H9 (cell line): Measurements from ENCODE around the gene FUT8. TPM values are rescaled to one million over a fixed set of nuclear protein-coding genes. Genes with fewer than 3 reads are reported as not detected.

Source experiments
- DNase-seq: peaks from one replicate; pipeline ENCODE4 v3.0.0-alpha.2; 2017
- H2AFZ ChIP-seq: one replicate; pipeline ENCODE4 v1.6.1; 2013; ENCODE audit warnings: mild to moderate bottlenecking, low read length, control low read depth, moderate library complexity
- H2AK5ac ChIP-seq: 2 replicates; pipeline ENCODE4 v1.6.1; 2013; ENCODE audit warnings: low read length, control low read depth, mixed read lengths; ENCODE audit not compliant: insufficient read length
- H2BK120ac ChIP-seq: one replicate; pipeline ENCODE4 v1.6.1; 2013; ENCODE audit warnings: low read depth, mild to moderate bottlenecking, low read length, control low read depth, inconsistent platforms; ENCODE audit not compliant: poor library complexity, severe bottlenecking
- H2BK12ac ChIP-seq: 2 replicates; pipeline ENCODE4 v1.6.1; 2013; ENCODE audit warnings: low read length, control low read depth, mixed read lengths, low read depth; ENCODE audit not compliant: insufficient read length
- H2BK15ac ChIP-seq: 2 replicates; pipeline ENCODE4 v1.6.1; 2013; ENCODE audit warnings: low read depth, low read length, control low read depth
- H2BK20ac ChIP-seq: one replicate; pipeline ENCODE4 v1.6.1; 2013; ENCODE audit warnings: low read depth, mild to moderate bottlenecking, low read length, control low read depth, inconsistent platforms; ENCODE audit not compliant: poor library complexity, severe bottlenecking
- H2BK5ac ChIP-seq: 2 replicates; pipeline ENCODE4 v1.6.1; 2013; ENCODE audit warnings: low read length, control low read depth, mixed read lengths; ENCODE audit not compliant: insufficient read length
- H3K14ac ChIP-seq: 2 replicates; pipeline ENCODE4 v1.6.1; 2013; ENCODE audit warnings: low read length, control low read depth; ENCODE audit not compliant: insufficient read depth
- H3K18ac ChIP-seq: 2 replicates; pipeline ENCODE4 v1.6.1; 2013; ENCODE audit warnings: low read depth, mild to moderate bottlenecking, mixed read lengths, low read length, control low read depth; ENCODE audit not compliant: insufficient read length
- H3K23ac ChIP-seq: 2 replicates; pipeline ENCODE4 v1.6.1; 2013; ENCODE audit warnings: low read length, control low read depth, mixed read lengths, low read depth; ENCODE audit not compliant: insufficient read length
- H3K23me2 ChIP-seq: 2 replicates; pipeline ENCODE4 v1.6.1; 2013; ENCODE audit warnings: low read depth, mild to moderate bottlenecking, mixed read lengths, low read length, control low read depth; ENCODE audit not compliant: insufficient read length, poor library complexity, severe bottlenecking
- H3K27ac ChIP-seq: 2 replicates; pipeline ENCODE4 v1.5.1; 2013; ENCODE audit warnings: low read length, control low read depth, mixed read lengths, low read depth; ENCODE audit not compliant: insufficient read length
- H3K27me3 ChIP-seq: 2 replicates; pipeline ENCODE4 v1.6.1; 2013; ENCODE audit warnings: low read length, control low read depth, inconsistent platforms; ENCODE audit not compliant: insufficient read depth
- H3K4ac ChIP-seq: 2 replicates; pipeline ENCODE4 v1.6.1; 2013; ENCODE audit warnings: low read depth, mild to moderate bottlenecking, control low read depth, inconsistent platforms, low read length, moderate library complexity
- H3K4me1 ChIP-seq: 2 replicates; pipeline ENCODE4 v1.6.1; 2013; ENCODE audit warnings: low read length, control low read depth, inconsistent platforms; ENCODE audit not compliant: insufficient read depth
- H3K4me2 ChIP-seq: 2 replicates; pipeline ENCODE4 v1.6.1; 2013; ENCODE audit warnings: low read length, control low read depth, mixed read lengths; ENCODE audit not compliant: insufficient read length, insufficient read depth
- H3K56ac ChIP-seq: 2 replicates; pipeline ENCODE4 v1.6.1; 2013; ENCODE audit warnings: low read depth, mild to moderate bottlenecking, mixed read lengths, low read length, control low read depth; ENCODE audit not compliant: insufficient read length
- H3K79me1 ChIP-seq: 2 replicates; pipeline ENCODE4 v1.6.1; 2013; ENCODE audit warnings: low read depth, mild to moderate bottlenecking, moderate library complexity, low read length, control low read depth, inconsistent platforms; ENCODE audit not compliant: insufficient read depth, poor library complexity, severe bottlenecking
- H3K79me2 ChIP-seq: 2 replicates; pipeline ENCODE4 v1.6.1; 2013; ENCODE audit warnings: low read length, control low read depth, inconsistent platforms; ENCODE audit not compliant: insufficient read depth
- H3K9ac ChIP-seq: 2 replicates; pipeline ENCODE4 v1.6.1; 2013; ENCODE audit warnings: low read length, control low read depth, mixed read lengths; ENCODE audit not compliant: insufficient read length; ENCODE audit errors: extremely low read depth
- H3K9me3 ChIP-seq: one replicate; pipeline ENCODE4 v1.6.1; 2013; ENCODE audit warnings: low read depth, low read length, inconsistent platforms; ENCODE audit not compliant: control insufficient read depth
- H3T11ph ChIP-seq: one replicate; pipeline ENCODE4 v1.6.1; 2013; ENCODE audit warnings: mild to moderate bottlenecking, low read length, control low read depth, inconsistent platforms
- H4K20me1 ChIP-seq: one replicate; pipeline ENCODE4 v1.6.1; 2013; ENCODE audit not compliant: control insufficient read depth, insufficient read length, insufficient read depth
- H4K5ac ChIP-seq: 2 replicates; pipeline ENCODE4 v1.6.1; 2013; ENCODE audit warnings: low read depth, mild to moderate bottlenecking, mixed read lengths, low read length, control low read depth; ENCODE audit not compliant: insufficient read length
- H4K8ac ChIP-seq: replicated peaks from 2 replicates; pipeline ENCODE4 v1.6.1; 2013; ENCODE audit warnings: low read length, control low read depth, mixed read lengths, low read depth; ENCODE audit not compliant: insufficient read length
- H4K91ac ChIP-seq: 2 replicates; pipeline ENCODE4 v1.6.1; 2013; ENCODE audit warnings: low read depth, mild to moderate bottlenecking, moderate library complexity, mixed read lengths, low read length, control low read depth; ENCODE audit not compliant: insufficient read length
- H3K27ac Mint-ChIP-seq, 3 experiments: 2 replicates in 2 of 3; 3 replicates in 1 of 3; pipeline ENCODE4 v1.8.0; 2020 to 2021; ENCODE audit warnings: mixed read lengths in 3 of 3, mild to moderate bottlenecking in 1 of 3, moderate library complexity in 1 of 3
- H3K27me3 Mint-ChIP-seq: 2 replicates; pipeline ENCODE4 v1.8.0; 2021; ENCODE audit warnings: low read depth, mild to moderate bottlenecking, moderate library complexity, mixed read lengths
- H3K36me3 Mint-ChIP-seq, 3 experiments: 2 replicates in 2 of 3; 3 replicates in 1 of 3; pipeline ENCODE4 v1.8.0; 2020 to 2021; ENCODE audit warnings: low read depth in 3 of 3, mixed read lengths in 3 of 3; ENCODE audit not compliant: insufficient read depth in 1 of 3
- H3K4me1 Mint-ChIP-seq, 2 experiments: 2 replicates each; pipeline ENCODE4 v1.8.0; 2020; ENCODE audit warnings: mixed read lengths in 2 of 2
- H3K4me3 Mint-ChIP-seq, 2 experiments: 2 replicates in 1 of 2; 3 replicates in 1 of 2; pipeline ENCODE4 v1.8.0; 2020 to 2021; ENCODE audit warnings: mild to moderate bottlenecking in 2 of 2, mixed read lengths in 2 of 2, moderate library complexity in 1 of 2
- H3K9me3 Mint-ChIP-seq, 2 experiments: 2 replicates in 1 of 2; 3 replicates in 1 of 2; pipeline ENCODE4 v1.8.0; 2020; ENCODE audit warnings: mild to moderate bottlenecking in 2 of 2, mixed read lengths in 2 of 2, moderate library complexity in 1 of 2
- WGBS: extraction: QIAGEN DNeasy Blood & Tissue Kit; methylation state at CpG from one replicate; pipeline ENCODE4 v1.1.7; 2013; ENCODE audit warnings: missing lambda C conversion rate, low lambda C conversion rate, mixed read lengths; ENCODE audit not compliant: insufficient read length; ENCODE audit errors: extremely low coverage; 5-methylcytosine and 5-hydroxymethylcytosine counted together
- total RNA-seq: library from RNA; stranded (reverse); gene quantifications from 2 replicates; pipeline ENCODE4 v1.2.1, GENCODE V29; 2021
- TF ChIP-seq, protein P1 (sequence below): fragments of 200-600 bp; sonication (generic); conservative IDR thresholded peaks from 3 replicates; pipeline ENCODE4 v1.8.0; 2021; ENCODE audit warnings: antibody characterized with exemption, mild to moderate bottlenecking

FUT8 gene
- total RNA-seq, 1 experiment from 2014 or later, result 44.3 TPM

DNA sequence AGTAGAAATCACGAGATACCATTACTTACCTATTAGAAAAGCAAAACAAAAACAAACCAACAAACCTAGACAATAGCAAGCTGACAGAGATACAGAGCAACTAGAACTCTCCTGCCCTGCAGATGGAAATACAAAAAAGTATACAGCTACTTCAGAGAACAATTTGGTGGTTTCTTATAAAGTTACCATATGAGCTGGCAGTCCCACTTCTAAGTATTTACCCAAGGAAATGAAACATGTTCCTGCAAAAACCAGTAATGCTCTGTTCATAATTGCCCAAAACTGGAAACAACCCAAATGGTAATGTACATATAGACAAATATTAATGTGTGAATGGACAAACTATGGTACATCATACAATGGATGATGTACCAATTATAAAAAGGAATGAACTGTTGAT is 31.7 kb downstream of the FUT8 start:
- H3K79me2 ChIP-seq, result no peaks in the 10 kb centered on the region
- Mint-ChIP-seq H3K27ac (no peak overlapping the region), H3K4me1 (peaks cover 10 to 19% of the 10 kb centered on the region in 2 experiments), H3K27me3 (no peaks in the 10 kb centered on the region), H3K9me3 (peaks cover 8 to 11% of the 10 kb centered on the region in 2 experiments; a peak in 4 of 5 replicates), H3K4me3 (no peak overlapping the region), H3K36me3 (peaks cover 0 to 13% (median 8%) of the 10 kb centered on the region in 3 experiments; a peak in 4 of 7 replicates)
- no peak overlapping the region for H3T11ph ChIP-seq
- no peak overlapping the region for H3K9ac ChIP-seq
- H2BK120ac ChIP-seq, result no peak overlapping the region
- no peak overlapping the region for H2BK5ac ChIP-seq
- no peak overlapping the region for H2BK15ac ChIP-seq
- H3K4ac ChIP-seq, result no peak overlapping the region
- DNase-seq, result no peak
- peaks cover 2% of the 10 kb centered on the region; the same call in 1 of the 2 replicates for H3K4me1 ChIP-seq
- H3K4me2 ChIP-seq, result no peak overlapping the region
- no peak overlapping the region for H2AK5ac ChIP-seq
- H2AFZ ChIP-seq, result no peak overlapping the region
- H3K23ac ChIP-seq, result no peak overlapping the region
- no peaks in the 10 kb centered on the region for H3K27me3 ChIP-seq
- no peak overlapping the region for H3K27ac ChIP-seq
- no peaks in the 10 kb centered on the region for H3K79me1 ChIP-seq
- no peak overlapping the region for H3K56ac ChIP-seq
- no CpG with 5 or more reads among the region's 1 CpG for WGBS
- TF ChIP-seq, protein P1, sequence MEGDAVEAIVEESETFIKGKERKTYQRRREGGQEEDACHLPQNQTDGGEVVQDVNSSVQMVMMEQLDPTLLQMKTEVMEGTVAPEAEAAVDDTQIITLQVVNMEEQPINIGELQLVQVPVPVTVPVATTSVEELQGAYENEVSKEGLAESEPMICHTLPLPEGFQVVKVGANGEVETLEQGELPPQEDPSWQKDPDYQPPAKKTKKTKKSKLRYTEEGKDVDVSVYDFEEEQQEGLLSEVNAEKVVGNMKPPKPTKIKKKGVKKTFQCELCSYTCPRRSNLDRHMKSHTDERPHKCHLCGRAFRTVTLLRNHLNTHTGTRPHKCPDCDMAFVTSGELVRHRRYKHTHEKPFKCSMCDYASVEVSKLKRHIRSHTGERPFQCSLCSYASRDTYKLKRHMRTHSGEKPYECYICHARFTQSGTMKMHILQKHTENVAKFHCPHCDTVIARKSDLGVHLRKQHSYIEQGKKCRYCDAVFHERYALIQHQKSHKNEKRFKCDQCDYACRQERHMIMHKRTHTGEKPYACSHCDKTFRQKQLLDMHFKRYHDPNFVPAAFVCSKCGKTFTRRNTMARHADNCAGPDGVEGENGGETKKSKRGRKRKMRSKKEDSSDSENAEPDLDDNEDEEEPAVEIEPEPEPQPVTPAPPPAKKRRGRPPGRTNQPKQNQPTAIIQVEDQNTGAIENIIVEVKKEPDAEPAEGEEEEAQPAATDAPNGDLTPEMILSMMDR, result no peak
- no peak overlapping the region for H3K18ac ChIP-seq
- no peaks in the 10 kb centered on the region for H3K9me3 ChIP-seq
- no peak overlapping the region for H3K14ac ChIP-seq
- no peak overlapping the region for H2BK20ac ChIP-seq
- no peak overlapping the region for H2BK12ac ChIP-seq
- no peak overlapping the region for H4K5ac ChIP-seq
- H4K91ac ChIP-seq, result no peak overlapping the region
- H4K20me1 ChIP-seq, result no peaks in the 10 kb centered on the region
- no peaks in the 10 kb centered on the region for H3K23me2 ChIP-seq
- no peak overlapping the region for H4K8ac ChIP-seq
